Prostate gland (tissue), 2 donors: Measurements from ENCODE around the gene SVIP. TPM values are rescaled to one million over a fixed set of nuclear protein-coding genes. Genes with fewer than 3 reads are reported as not detected.

Experiments used
- DNase-seq: peaks from one replicate; pipeline ENCODE4 v3.0.0-alpha.2; 2019; ENCODE audit warnings: low spot score
- H3K27ac ChIP-seq, 2 donors: fragments of 200-600 bp; sonication (generic); 2 replicates each; pipeline ENCODE4 v1.5.1; 2017 to 2019
- H3K27me3 ChIP-seq: fragments of 200-600 bp; sonication (generic); replicated peaks from 2 replicates; pipeline ENCODE4 v1.5.1; 2019; ENCODE audit not compliant: insufficient read depth
- H3K36me3 ChIP-seq, 2 donors: fragments of 200-600 bp; sonication (generic); 1 replicate in 1 of 2; 2 replicates in 1 of 2; pipeline versions ENCODE4 v1.5.1 to v1.8.1; 2017 to 2019
- H3K4me1 ChIP-seq: fragments of 200-600 bp; sonication (generic); replicated peaks from 2 replicates; pipeline ENCODE4 v1.5.1; 2019
- H3K4me3 ChIP-seq, 2 donors: fragments of 200-600 bp; sonication (generic); 2 replicates each; pipeline ENCODE4 v1.5.1; 2017 to 2019
- H3K9me3 ChIP-seq: fragments of 200-600 bp; sonication (generic); 2 replicates; pipeline ENCODE4 v1.5.1; 2017
- CTCF ChIP-seq, 4 experiments: fragments of 200-600 bp in 2 of 4; fragments of 450-650 bp in 2 of 4; sonication (generic) in 2 of 4; IDR thresholded peaks; 1 replicate in 3 of 4; 2 replicates in 1 of 4; pipeline ENCODE4 v1.5.1; 2016 to 2019; ENCODE audit warnings: antibody characterized with exemption in 4 of 4, mild to moderate bottlenecking in 2 of 4, moderate library complexity in 2 of 4
- POLR2A ChIP-seq: fragments of 450-650 bp; IDR thresholded peaks from one replicate; pipeline ENCODE4 v1.6.1; 2016; ENCODE audit warnings: antibody characterized with exemption, mild to moderate bottlenecking
- POLR2AphosphoS5 ChIP-seq: sonication (generic); formaldehyde crosslinking; IDR thresholded peaks from one replicate; pipeline ENCODE4 v1.6.1; 2017; ENCODE audit warnings: antibody characterized with exemption
- WGBS: methylation state at CpG from one replicate; pipeline ENCODE4 v1.1.5; 2018; 5-methylcytosine and 5-hydroxymethylcytosine counted together
- intact Hi-C: fragments of 100-400 bp; cut with DNase I; formaldehyde crosslinking; loops from one replicate; pipeline ENCODE4 v1.14.2; 2022
- total RNA-seq, 2 donors: library from RNA; depleted of rRNA; stranded (reverse); fragments of >200 nt; gene quantifications; one replicate each; pipeline ENCODE4 v1.1.0, GENCODE V29; 2016

SVIP gene
- total RNA-seq, 2 donors from 2014 or later, result 13.6 to 23.5 TPM

- Histone ChIP-seq H3K9me3 (no peaks in the 10 kb centered on the region), H3K4me1 (no peaks in the 10 kb centered on the region), H3K36me3 (no peaks in the 10 kb centered on the region), H3K27ac (no peak overlapping the region), H3K4me3 (no peak overlapping the region), H3K27me3 (no peaks in the 10 kb centered on the region)
- no peak for DNase-seq
- WGBS, result 77% methylated on average over 2 of the region's 2 CpGs
- intact Hi-C loops, result no loop called here
- no peak for TF ChIP-seq POLR2A
- no peak for TF ChIP-seq CTCF (IDR thresholded peaks at IDR 0.05)
- no peak for TF ChIP-seq POLR2AphosphoS5
These were observed 21.6 kb downstream of the SVIP start for GRCh38 chr11:22807855-22808570.

- DNase-seq, result no peak
- H3K9me3 ChIP-seq, result no peaks in the 10 kb centered on the region
- H3K36me3 ChIP-seq, result no peaks in the 10 kb centered on the region
- 57% methylated on average over 2 of the region's 2 CpGs for WGBS
- H3K27ac ChIP-seq, result no peak overlapping the region
- TF ChIP-seq POLR2AphosphoS5 (no peak), CTCF (IDR thresholded peaks at IDR 0.05) (no peak), POLR2A (no peak)
- intact Hi-C loops, result no loop called here
- H3K4me3 ChIP-seq, result no peak overlapping the region
- H3K4me1 ChIP-seq, result no peaks in the 10 kb centered on the region
- no peaks in the 10 kb centered on the region for H3K27me3 ChIP-seq
These were observed 22.2 kb downstream of the SVIP start for GRCh38 chr11:22807391-22807790.

- H3K36me3 ChIP-seq, result no peaks in the 10 kb centered on the region
- intact Hi-C loops, result no loop called here
- 87% methylated on average over 4 of the region's 4 CpGs for WGBS
- no peak overlapping the region for H3K27ac ChIP-seq
- no peak overlapping the region for H3K4me3 ChIP-seq
- no peaks in the 10 kb centered on the region for H3K27me3 ChIP-seq
- no peak for DNase-seq
- H3K9me3 ChIP-seq, result no peaks in the 10 kb centered on the region
- H3K4me1 ChIP-seq, result no peaks in the 10 kb centered on the region
- no peak for TF ChIP-seq POLR2A
- TF ChIP-seq POLR2AphosphoS5, result no peak
- no peak for TF ChIP-seq CTCF (IDR thresholded peaks at IDR 0.05)
These were observed 26.7 kb downstream of the SVIP start for GRCh38 chr11:22802861-22803260.

- intact Hi-C loops, result no loop called here
- 75% methylated on average over 5 of the region's 5 CpGs for WGBS
- TF ChIP-seq POLR2A (no peak), POLR2AphosphoS5 (no peak), CTCF (IDR thresholded peaks at IDR 0.05) (no peak)
- Histone ChIP-seq H3K4me1 (no peaks in the 10 kb centered on the region), H3K4me3 (no peak overlapping the region), H3K9me3 (no peaks in the 10 kb centered on the region), H3K36me3 (no peaks in the 10 kb centered on the region), H3K27ac (no peak overlapping the region), H3K27me3 (no peaks in the 10 kb centered on the region)
- DNase-seq, result no peak
These were observed 29.1 kb downstream of the SVIP start for GRCh38 chr11:22800482-22800881.

- intact Hi-C loops, result no loop called here
- TF ChIP-seq POLR2A (no peak), CTCF (IDR thresholded peaks at IDR 0.05) (no peak), POLR2AphosphoS5 (no peak)
- H3K27me3 ChIP-seq, result no peaks in the 10 kb centered on the region
- no peaks in the 10 kb centered on the region for H3K36me3 ChIP-seq
- no peaks in the 10 kb centered on the region for H3K4me1 ChIP-seq
- no peak for DNase-seq
- no peak overlapping the region for H3K27ac ChIP-seq
- no peaks in the 10 kb centered on the region for H3K9me3 ChIP-seq
- H3K4me3 ChIP-seq, result no peak overlapping the region
- 25% methylated on average over 1 of the region's 1 CpG for WGBS
These were observed 30.7 kb downstream of the SVIP start for GRCh38 chr11:22798901-22799300.
